SK-N-SH (cell line): Measurements from ENCODE around the gene CFAP69. TPM values are rescaled to one million over a fixed set of nuclear protein-coding genes. Genes with fewer than 3 reads are reported as not detected.
A peak's percentile ranks its signal among the peaks of the same experiment; 100 is the strongest.

Source experiments
- CTCF ChIA-PET: fragments of 300-600, 350-600 bp; formaldehyde crosslinking; extraction: SDS; loops from one replicate; lab custom pipeline; 2021; lab: Yijun Ruan, JAX
- POLR2A ChIA-PET: fragments of 350-600 bp; sonication (Branson Sonifier 250); formaldehyde crosslinking; extraction: SDS; loops from one replicate; lab custom pipeline; 2020; ENCODE audit warnings: antibody characterized with exemption, inconsistent platforms; lab: Yijun Ruan, JAX
- DNase-seq: peaks from one replicate; pipeline ENCODE4 v3.0.0; 2012
- H2AFZ ChIP-seq: fragments of 200-600 bp; sonication (generic); 2 replicates; pipeline ENCODE4 v1.8.1; 2016; ENCODE audit warnings: antibody characterized with exemption, mild to moderate bottlenecking, low read depth
- H3F3A ChIP-seq: fragments of 200-600 bp; sonication (generic); replicated peaks from 2 replicates; pipeline ENCODE3; 2016; ENCODE audit warnings: antibody characterized with exemption, mild to moderate bottlenecking; ENCODE audit not compliant: insufficient read depth
- H3K27ac ChIP-seq, 2 experiments: fragments of 200-500 bp in 1 of 2; fragments of 200-600 bp in 1 of 2; sonication (Bioruptor generic) in 1 of 2; sonication (generic), shearing (Covaris generic) in 1 of 2; 2 replicates each; pipeline versions ENCODE4 v1.5.1 to v1.6.1; 2014 to 2016; ENCODE audit warnings: low read depth in 2 of 2, inconsistent platforms in 1 of 2, low read length in 1 of 2, mild to moderate bottlenecking in 1 of 2, mixed read lengths in 1 of 2
- H3K27me3 ChIP-seq: fragments of 200-600 bp; sonication (generic), shearing (Covaris generic); 2 replicates; pipeline ENCODE4 v1.6.1; 2016; ENCODE audit warnings: mixed run types; ENCODE audit not compliant: insufficient read depth
- H3K36me3 ChIP-seq, 2 experiments: fragments of 200-500 bp in 1 of 2; fragments of 200-600 bp in 1 of 2; sonication (Bioruptor generic) in 1 of 2; sonication (generic) in 1 of 2; replicated peaks in 1 of 2; 2 replicates each; pipeline versions ENCODE3 to v1.5.1; 2014 to 2016; ENCODE audit warnings: low read length in 1 of 2, mild to moderate bottlenecking in 1 of 2; ENCODE audit not compliant: insufficient read depth in 2 of 2, control insufficient read depth in 1 of 2
- H3K4me1 ChIP-seq, 2 experiments: fragments of 200-500 bp in 1 of 2; fragments of 200-600 bp in 1 of 2; sonication (Bioruptor generic) in 1 of 2; sonication (generic), shearing (Covaris generic) in 1 of 2; 2 replicates each; pipeline versions ENCODE4 v1.5.1 to v1.6.1; 2014 to 2016; ENCODE audit warnings: low read depth in 1 of 2, low read length in 1 of 2, mixed run types in 1 of 2; ENCODE audit not compliant: insufficient read depth in 2 of 2, control insufficient read depth in 1 of 2
- H3K4me2 ChIP-seq: fragments of 200-600 bp; sonication (generic), shearing (Covaris generic); 2 replicates; pipeline ENCODE4 v1.6.1; 2017; ENCODE audit warnings: mixed run types
- H3K4me3 ChIP-seq, 2 experiments: fragments of 200-500 bp in 1 of 2; fragments of 200-600 bp in 1 of 2; sonication (Bioruptor generic) in 1 of 2; sonication (generic), shearing (Covaris generic) in 1 of 2; 2 replicates each; pipeline versions ENCODE4 v1.5.1 to v1.8.1; 2014 to 2016; ENCODE audit warnings: low read depth in 2 of 2, inconsistent platforms in 1 of 2, low read length in 1 of 2, mild to moderate bottlenecking in 1 of 2, mixed read lengths in 1 of 2, moderate library complexity in 1 of 2
- H3K79me2 ChIP-seq: fragments of 200-600 bp; sonication (generic); 2 replicates; pipeline ENCODE4 v1.8.1; 2017; ENCODE audit warnings: mild to moderate bottlenecking; ENCODE audit not compliant: insufficient read depth
- H3K9ac ChIP-seq: fragments of 200-600 bp; sonication (generic); 2 replicates; pipeline ENCODE4 v1.6.1; 2017; ENCODE audit warnings: mixed run types
- H3K9me2 ChIP-seq: fragments of 200-600 bp; sonication (generic); 2 replicates; pipeline ENCODE4 v1.6.1; 2017; ENCODE audit warnings: mixed run types
- H3K9me3 ChIP-seq: fragments of 200-600 bp; sonication (generic); 2 replicates; pipeline ENCODE4 v1.6.1; 2017; ENCODE audit warnings: mixed run types, mild to moderate bottlenecking, moderate library complexity
- H4K20me1 ChIP-seq: fragments of 200-600 bp; sonication (generic); 2 replicates; pipeline ENCODE4 v1.6.1; 2017; ENCODE audit warnings: mild to moderate bottlenecking, mixed run types; ENCODE audit not compliant: insufficient read depth
- CHD2 ChIP-seq: fragments of 150-350 bp; IDR thresholded peaks from 2 replicates; pipeline ENCODE4 v1.6.1; 2018; ENCODE audit warnings: low read length; ENCODE audit not compliant: partially characterized antibody
- FOXJ3 ChIP-seq: sonication (generic); formaldehyde crosslinking; IDR thresholded peaks from 2 replicates; pipeline ENCODE4 v1.5.1; 2020; ENCODE audit warnings: mild to moderate bottlenecking, missing genetic modification reagents
- GABPA ChIP-seq: IDR thresholded peaks from 2 replicates; pipeline ENCODE4 v1.4.0; 2012; ENCODE audit warnings: low read depth, mild to moderate bottlenecking
- IRF3 ChIP-seq: fragments of 150-350 bp; IDR thresholded peaks from 2 replicates; pipeline ENCODE4 v1.6.1; 2016; ENCODE audit warnings: mild to moderate bottlenecking, low read depth, low read length
- MEF2A ChIP-seq: IDR thresholded peaks from 2 replicates; pipeline ENCODE4 v1.4.0; 2012; ENCODE audit warnings: low read depth, borderline replicate concordance
- MXI1 ChIP-seq: IDR thresholded peaks from 2 replicates; pipeline ENCODE4 v1.6.1; 2012; ENCODE audit warnings: mild to moderate bottlenecking, low read depth, low read length, improper control_type of control experiment
- NFIC ChIP-seq: IDR thresholded peaks from 2 replicates; pipeline ENCODE4 v1.4.0; 2012; ENCODE audit warnings: borderline replicate concordance
- PBX3 ChIP-seq: IDR thresholded peaks from 2 replicates; pipeline ENCODE4; 2012
- POLR2AphosphoS5 ChIP-seq: IDR thresholded peaks from 2 replicates; pipeline ENCODE4 v1.6.1; 2012; ENCODE audit warnings: low read depth, low read length
- SIN3A ChIP-seq: IDR thresholded peaks from 2 replicates; pipeline ENCODE4 v1.6.1; 2012; ENCODE audit warnings: low read depth, mild to moderate bottlenecking, low read length, moderate library complexity, borderline replicate concordance
- SMC3 ChIP-seq: IDR thresholded peaks from 2 replicates; pipeline ENCODE4 v1.6.1; 2012; ENCODE audit warnings: low read depth, low read length, improper control_type of control experiment
- TCF12 ChIP-seq: IDR thresholded peaks from 2 replicates; pipeline ENCODE4 v1.4.0; 2012
- TEAD4 ChIP-seq: IDR thresholded peaks from 2 replicates; pipeline ENCODE4 v1.4.0; 2012; ENCODE audit warnings: mild to moderate bottlenecking, borderline replicate concordance; ENCODE audit not compliant: insufficient read depth
- USF1 ChIP-seq: IDR thresholded peaks from 2 replicates; pipeline ENCODE4 v1.4.0; 2012; ENCODE audit warnings: low read depth, borderline replicate concordance
- YY1 ChIP-seq: IDR thresholded peaks from 2 replicates; pipeline ENCODE4 v1.4.0; 2012; ENCODE audit warnings: low read depth, mild to moderate bottlenecking
- WGBS: methylation state at CpG from one replicate; pipeline ENCODE4 v1.1.6; 2017; ENCODE audit warnings: low lambda C conversion rate; 5-methylcytosine and 5-hydroxymethylcytosine counted together
- polyA plus RNA-seq, 3 experiments: library from polyadenylated mRNA; depleted of rRNA; stranded (reverse); fragments of >200 nt; gene quantifications; 2 replicates each; pipeline ENCODE4 v1.2.3, GENCODE V29; 2012

The CFAP69 gene
- polyA plus RNA-seq, 1 of the 3 experiments (the other 2 are of a cell fraction) = 2.3 TPM

GRCh38 chr7:90269163-90269562 lies 24.2 kb downstream of the CFAP69 start:
- 78% methylated on average over 1 of the region's 1 CpG for WGBS
- no peaks in the 10 kb centered on the region for H3K9me2 ChIP-seq
- H2AFZ ChIP-seq = no peak overlapping the region
- no peaks in the 10 kb centered on the region for H3K27me3 ChIP-seq
- H3K27ac ChIP-seq = no peak overlapping the region
- no peaks in the 10 kb centered on the region for H3K79me2 ChIP-seq
- no peak overlapping the region for H3K4me2 ChIP-seq
- H3K9ac ChIP-seq = no peak overlapping the region
- no peaks in the 10 kb centered on the region for H3K36me3 ChIP-seq
- no peak overlapping the region for H3K4me3 ChIP-seq
- H3K4me1 ChIP-seq = peaks cover 9 to 36% of the 10 kb centered on the region in 2 experiments; a peak in 3 of 4 replicates
- no peaks in the 10 kb centered on the region for H3K9me3 ChIP-seq
- no peak for TF ChIP-seq MXI1
- TF ChIP-seq NFIC = peak; percentile 50
- 0 out of 2 replicates have a peak, but pooled peaks have one; percentile 8 for TF ChIP-seq TCF12
- peaks cover 30% of the 10 kb centered on the region for H3F3A ChIP-seq
- no peak for DNase-seq
- CTCF ChIA-PET = interaction anchor here (0.6 to 1.6 kb wide), 2 partner anchors 32 to 159 kb away, joined by 3 read pairs; no protein-coding TSS in a partner anchor
- POLR2A ChIA-PET = no interaction called here
- no peaks in the 10 kb centered on the region for H4K20me1 ChIP-seq

- ChIA-PET CTCF (interaction anchor here (1.1 kb wide), 1 partner anchor 117 kb away, joined by 3 read pairs; the partner anchor contains the start of gene STEAP1), POLR2A (no interaction called here)
- H2AFZ ChIP-seq = no peak overlapping the region
- no peak for DNase-seq
- H3K4me3 ChIP-seq = no peak overlapping the region
- no peaks in the 10 kb centered on the region for H3K36me3 ChIP-seq
- 99% methylated on average over 2 of the region's 2 CpGs for WGBS
- H3K79me2 ChIP-seq = no peaks in the 10 kb centered on the region
- no peak for TF ChIP-seq SMC3
- TF ChIP-seq GABPA = no peak
- no peak for TF ChIP-seq YY1
- TF ChIP-seq FOXJ3 (CRISPR knock-in tag) = no peak
- TF ChIP-seq PBX3 = no peak
- TF ChIP-seq TEAD4 = no peak
- no peak for TF ChIP-seq CHD2
- no peak for TF ChIP-seq SIN3A
- TF ChIP-seq POLR2AphosphoS5 = no peak
- TF ChIP-seq USF1 = no peak
- TF ChIP-seq MEF2A = no peak
- TF ChIP-seq IRF3 = no peak
- peak overlapping the region; percentile 76 to 85; a peak in 3 of 4 replicates for H3K27ac ChIP-seq
- H4K20me1 ChIP-seq = no peaks in the 10 kb centered on the region
- no peaks in the 10 kb centered on the region for H3K9me3 ChIP-seq
- H3F3A ChIP-seq = peaks cover 30% of the 10 kb centered on the region
- peaks cover 9 to 36% of the 10 kb centered on the region in 2 experiments; a peak in 3 of 4 replicates for H3K4me1 ChIP-seq
- H3K9me2 ChIP-seq = no peaks in the 10 kb centered on the region
- no peak overlapping the region for H3K9ac ChIP-seq
- no peaks in the 10 kb centered on the region for H3K27me3 ChIP-seq
- peak overlapping the region; percentile 33; the same call in 1 of the 2 replicates for H3K4me2 ChIP-seq
Observed at GRCh38 chr7:90270431-90271178, 25.6 kb downstream of the CFAP69 start.
